Activated CD8-positive, alpha-beta memory T cell treated with anti-CD3 and anti-CD28 coated beads for 36 hours (primary cell): Measurements from ENCODE around the gene DHX38. TPM values are rescaled to one million over a fixed set of nuclear protein-coding genes. Genes with fewer than 3 reads are reported as not detected.

Experiments
- CTCF ChIA-PET: fragments of 350-600 bp; sonication (Branson Sonifier 250); formaldehyde crosslinking; loops from one replicate; lab custom pipeline; 2021; ENCODE audit warnings: antibody characterized with exemption; lab: Charles Lee
- POLR2A ChIA-PET: fragments of 350-600 bp; sonication (Branson Sonifier 250); formaldehyde crosslinking; loops from one replicate; lab custom pipeline; 2021; ENCODE audit warnings: antibody characterized with exemption; lab: Charles Lee
- total RNA-seq, 2 experiments: library from RNA; stranded (reverse); gene quantifications; one replicate each; pipeline ENCODE4 v1.2.3, GENCODE V29; 2021

Gene DHX38
- total RNA-seq, 2 experiments from 2014 or later: 87.4 to 87.6 TPM

GRCh38 chr16:72111657-72112451 lies 18.2 kb downstream of the DHX38 start:
- ChIA-PET CTCF (interaction anchor here (0.6 kb wide), 1 partner anchor 13 kb away, joined by 3 read pairs; no protein-coding TSS in a partner anchor), POLR2A (no interaction called here)

DNA sequence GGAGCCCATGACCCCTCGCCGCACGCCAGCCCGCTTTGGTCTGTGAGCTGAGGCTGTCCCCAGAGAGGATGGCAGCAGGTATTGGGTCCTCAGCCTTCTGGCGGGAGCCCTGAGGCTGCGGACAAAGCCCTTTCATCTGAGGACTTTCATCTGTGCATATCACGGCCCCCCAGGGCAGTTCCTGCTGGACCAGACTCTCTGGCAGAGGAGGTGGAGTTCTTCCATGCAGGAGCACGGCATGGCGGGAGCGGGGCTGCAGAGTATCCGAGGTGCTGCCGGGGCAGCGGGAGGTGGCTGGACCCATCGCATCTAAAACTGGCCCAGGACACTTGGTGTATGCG lies 18.8 kb downstream of the DHX38 start:
- ChIA-PET POLR2A (no interaction called here), CTCF (no interaction called here)

GRCh38 chr16:72112906-72113615 lies 19.4 kb downstream of the DHX38 start:
- POLR2A ChIA-PET: no interaction called here
- CTCF ChIA-PET: no interaction called here

DNA sequence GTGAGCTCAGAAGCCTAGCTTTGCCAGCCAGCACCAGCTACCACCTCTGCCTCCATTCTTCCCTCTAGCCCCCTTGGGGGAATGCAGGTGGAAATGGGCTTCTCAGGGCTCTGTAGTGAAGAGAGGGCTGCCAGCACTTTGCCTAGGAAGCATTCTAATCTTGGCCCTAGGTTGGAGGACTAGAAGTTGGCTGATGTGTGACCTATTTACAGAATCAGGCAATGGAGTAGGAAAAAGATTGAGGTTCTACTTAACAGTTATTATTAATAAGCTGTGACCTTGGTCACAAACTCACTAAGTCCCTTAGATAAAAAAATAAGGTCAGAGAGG lies 19.9 kb downstream of the DHX38 start:
- ChIA-PET CTCF (no interaction called here), POLR2A (no interaction called here)

DNA sequence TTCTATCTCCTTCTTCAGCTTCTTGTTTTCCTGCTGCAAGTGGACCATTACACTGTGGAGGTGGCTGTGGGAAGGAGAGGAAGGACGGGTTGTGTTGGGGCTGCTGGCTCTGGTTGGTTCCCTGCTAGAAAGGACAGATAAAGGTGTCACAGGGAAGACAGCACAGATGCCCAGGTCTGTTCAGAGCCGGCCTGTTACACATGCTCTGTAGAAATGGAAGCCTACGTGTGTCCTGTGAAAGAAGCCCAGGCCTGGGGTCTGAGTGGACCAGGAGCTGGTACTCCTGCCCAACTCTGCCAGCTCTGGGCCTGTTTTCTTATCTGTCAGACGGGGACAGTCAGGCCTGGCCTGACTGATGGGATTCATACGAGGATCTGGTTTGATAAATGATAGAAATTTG lies 26.4 kb downstream of the DHX38 start:
- ChIA-PET CTCF (no interaction called here), POLR2A (no interaction called here)

- CTCF ChIA-PET: no interaction called here
Measured at GRCh38 chr16:72122308-72122707, 28.7 kb downstream of the DHX38 start.

DNA sequence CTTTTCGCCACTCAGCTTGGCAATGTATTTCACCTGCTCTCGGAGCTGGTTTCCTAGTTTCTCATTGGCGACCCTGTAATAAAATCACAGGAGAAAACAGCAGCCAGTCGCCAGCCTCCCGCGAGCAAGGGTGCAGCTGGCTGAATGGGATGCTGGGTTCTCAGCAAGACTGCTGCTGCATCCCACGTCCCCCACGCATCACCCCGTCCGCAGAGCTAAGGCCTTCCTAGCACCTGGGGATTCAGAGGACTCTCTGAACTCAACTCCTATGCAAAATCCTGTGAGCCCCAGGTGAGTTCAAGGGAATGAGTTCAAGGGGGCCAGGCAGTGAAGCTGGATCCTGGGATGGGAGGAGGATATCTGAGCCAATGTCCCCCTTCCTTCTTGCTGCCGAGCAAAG lies 29.3 kb downstream of the DHX38 start:
- POLR2A ChIA-PET: no interaction called here
- CTCF ChIA-PET: no interaction called here

More at GRCh38 chr16:72122308-72122707, 28.7 kb downstream of the DHX38 start:
- POLR2A ChIA-PET: no interaction called here

GRCh38 chr16:72123426-72123825 lies 29.8 kb downstream of the DHX38 start:
- POLR2A ChIA-PET: no interaction called here
- CTCF ChIA-PET: interaction anchor here (1.4 kb wide), 1 partner anchor 57 kb away, joined by 4 read pairs; no protein-coding TSS in a partner anchor

- CTCF ChIA-PET: interaction anchor here (0.7 to 1.6 kb wide), 5 partner anchors 12 to 659 kb away, joined by 3 to 4 read pairs (median 3); no protein-coding TSS in a partner anchor
Measured at GRCh38 chr16:72124148-72124547, 30.5 kb downstream of the DHX38 start.

DNA sequence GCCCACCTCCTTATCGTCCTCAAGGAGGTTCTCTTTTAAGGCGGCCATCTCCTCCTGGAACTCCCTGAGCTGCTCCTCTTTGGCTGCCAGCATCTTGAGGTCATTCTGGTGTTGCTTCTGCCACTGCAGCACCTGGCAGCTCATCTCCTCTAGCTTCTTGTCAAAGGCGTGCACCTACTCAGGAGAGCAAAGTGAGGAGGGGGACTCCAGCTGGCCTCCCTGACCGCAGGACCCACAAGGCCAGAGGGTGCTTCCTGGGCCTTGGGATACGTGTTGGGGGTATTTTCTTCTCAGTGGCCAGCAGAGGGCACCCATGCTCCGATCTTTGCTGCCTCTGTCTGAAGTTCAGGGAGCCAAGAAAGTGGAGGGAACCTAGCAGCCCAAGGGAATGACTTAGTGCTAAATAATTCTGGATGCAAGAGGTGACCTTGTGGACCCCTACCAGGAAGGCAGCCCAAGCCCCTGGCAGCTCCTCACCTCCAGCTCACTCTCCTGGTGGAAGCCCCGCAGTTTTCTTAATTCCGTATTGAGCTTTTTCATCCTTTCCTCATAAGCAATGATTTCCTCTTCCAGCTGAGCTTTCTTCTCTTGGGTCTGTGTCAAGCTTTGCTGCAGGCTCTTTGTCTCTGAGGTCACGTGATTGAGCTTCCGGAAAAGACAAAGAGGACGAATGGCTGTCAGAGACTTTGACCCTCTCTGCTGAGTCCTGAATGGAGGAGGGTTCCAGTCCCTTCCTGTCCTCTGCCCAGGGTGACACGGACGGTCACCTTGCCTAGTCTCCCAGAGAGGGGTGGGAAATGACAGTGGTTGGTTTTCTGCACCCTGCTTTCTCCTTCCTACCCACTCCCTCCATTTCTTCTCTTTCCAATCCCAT lies 31.4 kb downstream of the DHX38 start:
- ChIA-PET POLR2A (no interaction called here), CTCF (interaction anchor here (0.7 to 1.6 kb wide), 5 partner anchors 13 to 658 kb away, joined by 3 to 4 read pairs (median 3); no protein-coding TSS in a partner anchor)

More at GRCh38 chr16:72124148-72124547, 30.5 kb downstream of the DHX38 start:
- POLR2A ChIA-PET: no interaction called here

GRCh38 chr16:72125635-72126428 lies 32.2 kb downstream of the DHX38 start:
- ChIA-PET POLR2A (no interaction called here), CTCF (interaction anchor here (1.6 kb wide), 1 partner anchor 31 kb away, joined by 4 read pairs; no protein-coding TSS in a partner anchor)

DNA sequence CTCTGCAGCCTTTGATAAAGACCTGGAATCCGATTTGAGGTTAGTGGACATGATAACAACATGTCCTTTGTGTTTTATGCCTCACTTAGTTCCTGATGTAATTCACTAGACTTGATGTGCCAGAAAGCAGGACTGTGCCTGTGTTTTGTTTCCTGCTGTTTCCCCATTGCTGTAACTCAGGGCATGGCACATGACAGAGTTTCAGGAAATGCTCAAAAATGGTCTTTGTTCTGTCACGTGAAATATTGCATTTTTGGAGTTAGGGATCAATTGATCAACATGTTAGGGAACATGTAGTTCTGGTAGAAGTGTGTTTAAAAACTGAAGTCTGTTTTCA lies 32.8 kb downstream of the DHX38 start:
- ChIA-PET CTCF (no interaction called here), POLR2A (no interaction called here)

- CTCF ChIA-PET: interaction anchor here (1.2 kb wide), 1 partner anchor 11 kb away, joined by 3 read pairs; no protein-coding TSS in a partner anchor
- POLR2A ChIA-PET: no interaction called here
Measured at GRCh38 chr16:72128701-72129100, 35.1 kb downstream of the DHX38 start.

- POLR2A ChIA-PET: no interaction called here
- CTCF ChIA-PET: interaction anchor here (0.7 kb wide), 1 partner anchor 12 kb away, joined by 4 read pairs; no protein-coding TSS in a partner anchor
Measured at GRCh38 chr16:72129976-72130656, 36.5 kb downstream of the DHX38 start.

- ChIA-PET POLR2A (no interaction called here), CTCF (no interaction called here)
Measured at GRCh38 chr16:72131036-72131435, 37.4 kb downstream of the DHX38 start.

DNA sequence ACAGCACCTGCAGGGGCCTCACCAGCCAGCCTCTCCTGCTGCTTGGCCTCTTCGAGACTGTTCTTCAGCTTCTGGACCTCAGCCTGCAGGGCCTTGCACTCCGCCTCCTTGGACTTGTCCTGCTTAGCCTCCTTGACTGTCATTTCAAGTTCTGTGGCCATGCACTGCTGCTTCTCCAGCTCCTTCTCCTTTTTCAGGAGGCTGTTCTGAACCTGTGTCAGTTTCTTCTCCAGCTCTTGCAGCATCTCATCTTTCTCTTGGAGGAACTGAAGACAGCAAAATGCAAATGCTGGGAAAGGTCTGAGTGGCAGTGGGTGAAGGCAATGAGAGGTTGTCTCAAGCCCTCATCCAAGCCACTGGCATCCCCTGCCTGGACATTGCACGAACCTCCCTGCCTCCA lies 39.1 kb downstream of the DHX38 start:
- POLR2A ChIA-PET: no interaction called here
- CTCF ChIA-PET: no interaction called here

DNA sequence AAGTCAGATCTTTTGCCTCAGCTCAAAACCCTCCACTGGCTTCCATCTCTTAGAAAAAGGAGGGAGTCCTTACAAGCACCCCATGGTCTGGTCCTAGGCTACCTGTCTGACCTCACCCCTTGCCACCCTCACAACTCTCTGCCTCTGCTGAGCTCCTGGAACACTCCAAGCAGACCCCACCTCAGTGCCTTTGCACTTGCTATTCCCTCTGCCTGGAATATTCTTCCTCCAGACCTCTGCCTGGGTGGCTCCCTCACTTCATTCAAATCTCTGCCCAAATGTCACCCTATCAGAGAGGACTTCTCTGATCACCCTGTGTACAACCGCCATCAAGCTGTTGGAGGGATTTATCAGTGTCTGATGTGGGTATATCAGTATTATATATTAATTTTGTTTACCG lies 40.9 kb downstream of the DHX38 start:
- POLR2A ChIA-PET: no interaction called here
- CTCF ChIA-PET: no interaction called here

DNA sequence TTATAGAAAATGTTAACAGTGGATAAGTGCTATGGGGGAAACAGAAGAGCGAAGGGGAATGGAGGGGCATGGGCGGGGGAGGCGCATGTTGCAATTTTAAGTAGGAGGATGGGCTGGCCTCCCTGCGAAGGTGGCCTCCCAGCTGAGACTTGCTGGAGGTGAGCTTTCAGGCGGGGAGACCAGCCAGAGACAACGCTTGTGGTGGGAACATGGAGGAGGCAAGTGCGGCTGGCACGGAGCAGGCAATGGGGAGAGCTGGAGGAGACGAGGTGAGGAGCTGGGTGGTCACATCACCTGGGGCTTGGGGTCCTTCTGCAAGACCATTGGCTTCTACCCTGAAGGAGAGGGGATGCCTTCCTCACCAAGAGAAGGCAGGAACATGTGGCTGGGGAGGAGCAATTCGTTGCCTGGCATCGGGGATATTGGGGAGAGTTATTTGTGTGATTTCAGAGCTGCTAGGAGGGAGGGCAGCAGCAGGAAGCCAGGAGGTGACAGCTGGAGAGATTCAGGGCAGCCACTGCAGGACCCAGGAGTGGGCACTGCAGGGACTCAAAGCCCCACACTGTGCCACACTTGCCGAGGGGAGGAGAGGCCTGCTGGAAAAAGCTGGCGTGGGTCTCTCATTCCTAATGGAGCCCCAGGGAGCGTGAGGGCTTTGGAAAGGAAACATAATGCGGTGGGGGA lies 43.9 kb downstream of the DHX38 start:
- ChIA-PET CTCF (no interaction called here), POLR2A (no interaction called here)
